ENCODE data around the gene POC5.

DNA sequence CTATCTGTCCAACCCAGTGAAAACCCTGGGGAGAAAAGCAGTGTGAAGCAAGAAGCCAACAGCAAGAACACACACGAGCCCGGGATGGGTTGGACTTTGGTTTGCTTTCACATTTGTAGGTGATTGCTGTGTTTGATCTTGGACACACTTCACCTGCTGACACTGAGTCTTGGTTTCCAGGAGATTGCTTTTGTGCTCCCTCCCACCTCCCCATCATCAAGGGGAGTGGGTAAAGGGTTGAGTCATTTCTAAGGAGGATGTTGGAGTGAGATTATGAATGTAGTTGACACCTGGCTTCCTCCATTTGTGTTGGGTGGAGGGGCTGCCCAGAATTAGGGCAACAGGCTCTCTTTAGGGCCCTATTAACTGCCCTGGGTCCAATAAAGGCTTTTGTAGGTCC lies 68.5 kb downstream of the POC5 start:
- no peak for TF ChIP-seq EZH2phosphoT487 (IDR thresholded peaks at IDR 0.05; ENCODE audit: low read depth)
- TF ChIP-seq, protein P1, sequence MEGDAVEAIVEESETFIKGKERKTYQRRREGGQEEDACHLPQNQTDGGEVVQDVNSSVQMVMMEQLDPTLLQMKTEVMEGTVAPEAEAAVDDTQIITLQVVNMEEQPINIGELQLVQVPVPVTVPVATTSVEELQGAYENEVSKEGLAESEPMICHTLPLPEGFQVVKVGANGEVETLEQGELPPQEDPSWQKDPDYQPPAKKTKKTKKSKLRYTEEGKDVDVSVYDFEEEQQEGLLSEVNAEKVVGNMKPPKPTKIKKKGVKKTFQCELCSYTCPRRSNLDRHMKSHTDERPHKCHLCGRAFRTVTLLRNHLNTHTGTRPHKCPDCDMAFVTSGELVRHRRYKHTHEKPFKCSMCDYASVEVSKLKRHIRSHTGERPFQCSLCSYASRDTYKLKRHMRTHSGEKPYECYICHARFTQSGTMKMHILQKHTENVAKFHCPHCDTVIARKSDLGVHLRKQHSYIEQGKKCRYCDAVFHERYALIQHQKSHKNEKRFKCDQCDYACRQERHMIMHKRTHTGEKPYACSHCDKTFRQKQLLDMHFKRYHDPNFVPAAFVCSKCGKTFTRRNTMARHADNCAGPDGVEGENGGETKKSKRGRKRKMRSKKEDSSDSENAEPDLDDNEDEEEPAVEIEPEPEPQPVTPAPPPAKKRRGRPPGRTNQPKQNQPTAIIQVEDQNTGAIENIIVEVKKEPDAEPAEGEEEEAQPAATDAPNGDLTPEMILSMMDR (IDR thresholded peaks at IDR 0.05; ENCODE audit: low read depth, low read length) = no peak
